Esophagus mucosa (tissue), 1 donor: Measurements from ENCODE around the gene DEFB124. TPM values are rescaled to one million over a fixed set of nuclear protein-coding genes. Genes with fewer than 3 reads are reported as not detected.
A peak's percentile ranks its signal among the peaks of the same experiment; 100 is the strongest.
"Not testable (repeated sequence)": the region's sequence is repeated elsewhere in the genome, so short reads cannot be mapped to it uniquely, and the experiment has no call there.

ENCODE experiments used
- ATAC-seq: fragments of 200-7000 bp; cut with Tn5 transposase; one replicate; pipeline ENCODE4 v1.9.1; 2020
- total RNA-seq: library from RNA; stranded (reverse); gene quantifications from one replicate; pipeline ENCODE4 v1.2.4, GENCODE V29; 2023
- donor health status: DM: yes; HTN: yes; CAD: no.

Gene DEFB124
- total RNA-seq, 1 donor from 2014 or later = not detected

GRCh38 chr20:31488115-31488514 lies 13.2 kb upstream of the DEFB124 start:
- ATAC-seq = no peak

GRCh38 chr20:31485450-31486339 lies 10.8 kb upstream of the DEFB124 start:
- no peak for ATAC-seq

GRCh38 chr20:31484001-31484400 lies 9.1 kb upstream of the DEFB124 start:
- ATAC-seq = peak; percentile 23

- ATAC-seq = no peak
These were observed 1.8 kb upstream of the DEFB124 start for GRCh38 chr20:31476643-31477215.

GRCh38 chr20:31476294-31476585 lies 1.3 kb upstream of the DEFB124 start:
- no peak for ATAC-seq

GRCh38 chr20:31475472-31476293 lies 756 bp upstream of the DEFB124 start:
- no peak for ATAC-seq

GRCh38 chr20:31474097-31474436 lies 860 bp downstream of the DEFB124 start:
- no peak for ATAC-seq

- ATAC-seq = no peak
These were observed 1.4 kb downstream of the DEFB124 start for GRCh38 chr20:31473331-31474096.

GRCh38 chr20:31472395-31473330 lies 2.3 kb downstream of the DEFB124 start:
- no peak for ATAC-seq

GRCh38 chr20:31470946-31471345 lies 4.0 kb downstream of the DEFB124 start:
- ATAC-seq = not testable (repeated sequence)

GRCh38 chr20:31454361-31454760 lies 20.6 kb downstream of the DEFB124 start:
- no peak for ATAC-seq

- ATAC-seq = no peak
These were observed 22.4 kb downstream of the DEFB124 start for GRCh38 chr20:31452575-31452974.

GRCh38 chr20:31449511-31450414 lies 25.2 kb downstream of the DEFB124 start:
- ATAC-seq = no peak

GRCh38 chr20:31446084-31446819 lies 28.7 kb downstream of the DEFB124 start:
- ATAC-seq = no peak

GRCh38 chr20:31440012-31440659 lies 34.8 kb downstream of the DEFB124 start, which contains the start of gene DEFB123:
TSS of gene DEFB123 (plus strand) at chr20:31440632. CDS start at chr20:31440699, 67 bp downstream.
- no peak for ATAC-seq

- no peak for ATAC-seq
These were observed 44.3 kb downstream of the DEFB124 start for GRCh38 chr20:31430568-31431115.

GRCh38 chr20:31427576-31427975 lies 47.4 kb downstream of the DEFB124 start:
- not testable (repeated sequence) for ATAC-seq

- not testable (repeated sequence) for ATAC-seq
These were observed 47.9 kb downstream of the DEFB124 start for GRCh38 chr20:31426891-31427551.
